Smooth muscle cell of the coronary artery (primary cell): ENCODE results near the gene GPR139. TPM values are rescaled to one million over a fixed set of nuclear protein-coding genes. Genes with fewer than 3 reads are reported as not detected.

Experiments used
- total RNA-seq: library from RNA; depleted of rRNA; stranded (reverse); fragments of >200 nt; gene quantifications from 2 replicates; pipeline ENCODE4 v1.2.3, GENCODE V29; 2014; ENCODE audit warnings: low replicate concordance

GPR139 gene
- not detected in 2 replicates for total RNA-seq

DNA sequence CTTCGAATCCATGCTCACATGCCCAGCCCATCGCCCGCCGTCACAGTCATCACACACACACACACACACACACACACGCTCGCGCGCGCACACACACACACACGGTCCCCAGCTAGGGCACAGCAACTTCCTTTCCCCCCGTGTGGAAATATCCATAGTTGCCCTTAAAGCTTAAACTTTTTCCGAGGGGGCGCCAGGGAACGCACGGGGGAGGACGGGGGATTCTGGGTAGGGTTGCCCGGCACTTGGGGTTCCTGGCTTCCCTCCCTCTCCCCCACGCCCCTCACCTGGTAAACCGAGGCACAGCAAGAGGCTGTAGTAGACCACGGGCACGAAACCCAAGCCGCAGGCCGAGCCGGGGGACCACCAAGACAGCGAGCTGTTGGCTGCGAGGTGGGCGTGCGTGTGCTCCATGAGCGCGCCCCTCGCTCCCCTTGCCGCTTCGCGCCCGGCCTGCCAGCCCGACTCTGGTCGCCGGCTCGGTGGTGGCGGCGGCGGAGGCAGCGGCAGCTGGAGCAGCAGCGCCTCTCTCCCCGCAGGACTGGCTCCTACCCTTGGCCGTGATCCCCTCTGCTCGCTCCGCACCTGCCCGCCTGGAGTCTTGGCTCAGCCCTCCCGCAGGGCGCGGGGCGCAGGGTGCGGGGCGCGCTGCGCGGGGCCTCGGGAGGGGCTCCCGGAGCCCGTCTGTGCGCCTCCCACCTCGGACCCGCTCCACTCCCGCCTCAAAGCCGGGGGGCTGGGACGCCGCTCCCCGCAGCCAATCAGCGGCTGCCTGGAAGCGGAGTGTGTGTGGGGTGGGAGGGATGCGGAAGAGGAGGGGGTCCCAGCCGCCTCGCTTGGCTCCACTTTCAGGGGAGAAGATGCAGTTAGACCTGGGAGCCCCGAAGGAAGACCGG, at the start of gene GPR139:
GPR139 (minus strand) TSS at position 688 of the 896 bp plus-strand sequence; CDS start at position 414, 274 bp downstream.

Other genes starting within 250 kb of the GPR139 start
- gene GPRC5B, start 189.0 kb downstream of the GPR139 start, total RNA-seq: 14.0 and 35.3 TPM in 2 replicates